Neural progenitor cell (in vitro differentiated cells): Measurements from ENCODE around the gene ASPA. TPM values are rescaled to one million over a fixed set of nuclear protein-coding genes. Genes with fewer than 3 reads are reported as not detected.
A peak's percentile ranks its signal among the peaks of the same experiment; 100 is the strongest.
"Not testable (repeated sequence)": the region's sequence is repeated elsewhere in the genome, so short reads cannot be mapped to it uniquely, and the experiment has no call there.

Source experiments
- DNase-seq: peaks from one replicate; pipeline ENCODE4 v3.0.0-alpha.2; 2016; ENCODE audit warnings: low spot score
- H2AFZ ChIP-seq: fragments of 200-600 bp; sonication (generic); replicated peaks from 2 replicates; pipeline ENCODE4 v1.6.1; 2016; ENCODE audit warnings: antibody characterized with exemption
- H3F3A ChIP-seq: fragments of 200-600 bp; sonication (generic); 2 replicates; pipeline ENCODE4 v1.6.1; 2016; ENCODE audit warnings: antibody characterized with exemption, low read depth
- H3K27ac ChIP-seq: fragments of 200-600 bp; sonication (generic); 2 replicates; pipeline ENCODE4 v1.5.1; 2016; ENCODE audit warnings: mild to moderate bottlenecking
- H3K27me3 ChIP-seq: fragments of 200-600 bp; sonication (generic); 2 replicates; pipeline ENCODE4 v1.6.1; 2016; ENCODE audit warnings: mild to moderate bottlenecking, moderate library complexity
- H3K36me3 ChIP-seq: fragments of 200-600 bp; sonication (generic); 2 replicates; pipeline ENCODE4 v1.5.1; 2016
- H3K4me1 ChIP-seq: fragments of 200-600 bp; sonication (generic); 2 replicates; pipeline ENCODE4 v1.6.1; 2016; ENCODE audit warnings: mixed run types
- H3K4me2 ChIP-seq: fragments of 200-600 bp; sonication (generic); 2 replicates; pipeline ENCODE4 v1.6.1; 2016
- H3K4me3 ChIP-seq: fragments of 200-600 bp; sonication (generic); 2 replicates; pipeline ENCODE4 v1.5.1; 2016
- H3K79me2 ChIP-seq: fragments of 200-600 bp; sonication (generic); 2 replicates; pipeline ENCODE4 v1.6.1; 2016; ENCODE audit warnings: low read depth
- H3K9ac ChIP-seq: fragments of 200-600 bp; sonication (generic); 2 replicates; pipeline ENCODE4 v1.6.1; 2016
- H3K9me3 ChIP-seq: fragments of 200-600 bp; sonication (generic); 2 replicates; pipeline ENCODE4 v1.5.1; 2016; ENCODE audit warnings: low read depth
- H4K20me1 ChIP-seq: fragments of 200-600 bp; sonication (generic); 2 replicates; pipeline ENCODE4 v1.6.1; 2016; ENCODE audit warnings: low read depth
- H3K27ac Mint-ChIP-seq: 3 replicates; pipeline ENCODE4 v1.8.0; 2021; ENCODE audit warnings: mixed read lengths
- H3K27me3 Mint-ChIP-seq: 2 replicates; pipeline ENCODE4 v1.8.0; 2022; ENCODE audit warnings: low read depth, mild to moderate bottlenecking, inconsistent platforms, moderate library complexity, mixed read lengths; ENCODE audit not compliant: insufficient read depth
- H3K36me3 Mint-ChIP-seq: 3 replicates; pipeline ENCODE4 v1.8.0; 2021; ENCODE audit warnings: mixed read lengths
- H3K4me1 Mint-ChIP-seq: 3 replicates; pipeline ENCODE4 v1.8.0; 2021; ENCODE audit warnings: mixed read lengths
- H3K4me3 Mint-ChIP-seq: 3 replicates; pipeline ENCODE4 v1.8.0; 2021; ENCODE audit warnings: mild to moderate bottlenecking, moderate library complexity, mixed read lengths
- H3K9me3 Mint-ChIP-seq: 3 replicates; pipeline ENCODE4 v1.8.0; 2020; ENCODE audit warnings: mixed read lengths
- EZH2 ChIP-seq: fragments of 200-600 bp; sonication (generic); IDR thresholded peaks from 2 replicates; pipeline ENCODE4 v1.6.1; 2017; ENCODE audit warnings: antibody characterized with exemption, mild to moderate bottlenecking, moderate library complexity
- EZH2phosphoT487 ChIP-seq: fragments of 200-600 bp; sonication (generic); IDR thresholded peaks from 2 replicates; pipeline ENCODE4 v1.6.1; 2017; ENCODE audit warnings: antibody characterized with exemption
- total RNA-seq: library from RNA; depleted of rRNA; stranded (reverse); fragments of >200 nt; gene quantifications from 2 replicates; pipeline ENCODE4 v1.2.3, GENCODE V29; 2015; ENCODE audit warnings: low replicate concordance
- TF ChIP-seq, protein P1 (sequence below): fragments of 200-600 bp; sonication (generic); IDR thresholded peaks from 2 replicates; pipeline ENCODE4 v1.5.1; 2017; ENCODE audit warnings: antibody characterized with exemption, mild to moderate bottlenecking

The ASPA gene
- total RNA-seq, 1 donor from 2014 or later: not detected

- H3K4me3 Mint-ChIP-seq: no peak overlapping the region
- Histone ChIP-seq H3K4me2 (peak overlapping the region; percentile 43), H3K27me3 (peaks cover 8% of the 10 kb centered on the region), H3K9ac (no peak overlapping the region), H3K79me2 (no peaks in the 10 kb centered on the region), H3K36me3 (no peaks in the 10 kb centered on the region), H3K27ac (no peak overlapping the region), H3F3A (peaks cover 4% of the 10 kb centered on the region), H3K4me3 (no peak overlapping the region), H2AFZ (no peak overlapping the region), H3K9me3 (no peaks in the 10 kb centered on the region), H4K20me1 (no peaks in the 10 kb centered on the region), H3K4me1 (peaks cover 30% of the 10 kb centered on the region)
- no peak for DNase-seq
- peak overlapping the region; percentile 65 for H3K27ac Mint-ChIP-seq
- peaks cover 33% of the 10 kb centered on the region for H3K36me3 Mint-ChIP-seq
- peaks cover 4% of the 10 kb centered on the region for H3K27me3 Mint-ChIP-seq
- TF ChIP-seq, protein P1, sequence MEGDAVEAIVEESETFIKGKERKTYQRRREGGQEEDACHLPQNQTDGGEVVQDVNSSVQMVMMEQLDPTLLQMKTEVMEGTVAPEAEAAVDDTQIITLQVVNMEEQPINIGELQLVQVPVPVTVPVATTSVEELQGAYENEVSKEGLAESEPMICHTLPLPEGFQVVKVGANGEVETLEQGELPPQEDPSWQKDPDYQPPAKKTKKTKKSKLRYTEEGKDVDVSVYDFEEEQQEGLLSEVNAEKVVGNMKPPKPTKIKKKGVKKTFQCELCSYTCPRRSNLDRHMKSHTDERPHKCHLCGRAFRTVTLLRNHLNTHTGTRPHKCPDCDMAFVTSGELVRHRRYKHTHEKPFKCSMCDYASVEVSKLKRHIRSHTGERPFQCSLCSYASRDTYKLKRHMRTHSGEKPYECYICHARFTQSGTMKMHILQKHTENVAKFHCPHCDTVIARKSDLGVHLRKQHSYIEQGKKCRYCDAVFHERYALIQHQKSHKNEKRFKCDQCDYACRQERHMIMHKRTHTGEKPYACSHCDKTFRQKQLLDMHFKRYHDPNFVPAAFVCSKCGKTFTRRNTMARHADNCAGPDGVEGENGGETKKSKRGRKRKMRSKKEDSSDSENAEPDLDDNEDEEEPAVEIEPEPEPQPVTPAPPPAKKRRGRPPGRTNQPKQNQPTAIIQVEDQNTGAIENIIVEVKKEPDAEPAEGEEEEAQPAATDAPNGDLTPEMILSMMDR: no peak
- TF ChIP-seq EZH2 (no peak), EZH2phosphoT487 (no peak)
- peaks cover 43% of the 10 kb centered on the region for H3K4me1 Mint-ChIP-seq
- peaks cover 3% of the 10 kb centered on the region for H3K9me3 Mint-ChIP-seq
Measured at GRCh38 chr17:3511852-3512504, 36.2 kb downstream of the ASPA start.

GRCh38 chr17:3512505-3513171 lies 36.8 kb downstream of the ASPA start:
- Histone ChIP-seq H3K36me3 (no peaks in the 10 kb centered on the region), H3K9me3 (no peaks in the 10 kb centered on the region), H3K4me2 (peak overlapping the region; percentile 43), H3K4me1 (peaks cover 30% of the 10 kb centered on the region), H2AFZ (no peak overlapping the region), H3K79me2 (no peaks in the 10 kb centered on the region), H3K9ac (no peak overlapping the region), H3F3A (peaks cover 4% of the 10 kb centered on the region), H3K27me3 (peaks cover 8% of the 10 kb centered on the region), H4K20me1 (no peaks in the 10 kb centered on the region), H3K27ac (no peak overlapping the region), H3K4me3 (no peak overlapping the region)
- Mint-ChIP-seq H3K9me3 (peaks cover 3% of the 10 kb centered on the region), H3K4me1 (peaks cover 43% of the 10 kb centered on the region), H3K36me3 (peaks cover 33% of the 10 kb centered on the region), H3K27me3 (peaks cover 4% of the 10 kb centered on the region), H3K27ac (peak overlapping the region; percentile 65), H3K4me3 (peak overlapping the region; percentile 65)
- DNase-seq: peak; percentile 77
- TF ChIP-seq EZH2 (no peak), EZH2phosphoT487 (no peak)
- TF ChIP-seq, protein P1: no peak

DNA sequence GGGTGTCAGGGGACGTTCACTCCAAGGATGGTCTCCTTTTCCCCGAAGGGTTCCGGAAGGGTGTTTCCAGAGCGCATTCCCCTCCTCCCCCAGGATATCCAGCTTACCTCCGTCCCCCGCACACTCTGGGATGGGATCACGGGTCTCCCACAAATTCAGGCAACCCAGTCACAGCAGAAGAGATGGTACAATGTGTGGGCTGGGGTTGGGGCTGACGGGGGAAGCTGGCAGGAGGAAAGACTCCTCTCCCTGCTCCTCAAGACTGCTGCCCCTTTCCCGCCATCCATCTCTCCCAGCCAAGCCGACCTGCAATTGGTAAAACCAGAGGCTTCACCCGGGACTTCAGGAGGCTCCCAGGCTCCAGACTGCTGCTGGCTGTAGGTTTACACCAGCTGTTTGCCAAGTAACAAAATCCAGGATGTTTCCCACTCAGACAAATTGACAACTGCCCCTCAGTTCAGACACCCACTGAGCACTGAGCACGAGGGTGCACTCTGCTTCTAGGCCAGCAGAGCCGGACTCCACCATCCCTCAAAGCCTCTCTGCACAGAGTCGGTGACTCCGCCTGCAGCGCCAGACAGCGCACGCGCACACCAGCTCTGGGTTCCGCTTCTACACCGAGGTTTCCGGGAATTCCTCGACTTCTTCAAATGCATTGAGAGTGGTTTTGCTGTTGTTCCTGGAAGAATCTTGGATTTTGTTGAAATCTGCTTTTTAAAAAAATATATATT lies 37.7 kb downstream of the ASPA start:
- no peak overlapping the region for H2AFZ ChIP-seq
- H3K36me3 Mint-ChIP-seq: peaks cover 39% of the 10 kb centered on the region
- peak overlapping the region; percentile 65 for H3K4me3 Mint-ChIP-seq

GRCh38 chr17:3514167-3514566 lies 38.4 kb downstream of the ASPA start:
- H3K9me3 ChIP-seq, H3K36me3 ChIP-seq, H3F3A ChIP-seq, DNase-seq, H3K27ac Mint-ChIP-seq, H3K4me2 ChIP-seq, H3K9ac ChIP-seq, H3K4me3 Mint-ChIP-seq, H3K79me2 ChIP-seq, H3K9me3 Mint-ChIP-seq, H4K20me1 ChIP-seq, H3K27ac ChIP-seq, H2AFZ ChIP-seq, H3K4me3 ChIP-seq, H3K27me3 ChIP-seq, H3K27me3 Mint-ChIP-seq: not testable (repeated sequence)
- H3K4me1 Mint-ChIP-seq: peaks cover 43% of the 10 kb centered on the region
- H3K4me1 ChIP-seq: peaks cover 30% of the 10 kb centered on the region
- peaks cover 39% of the 10 kb centered on the region for H3K36me3 Mint-ChIP-seq

More for the DNA sequence above, 37.7 kb downstream of the ASPA start:
- DNase-seq: peak; percentile 17
- H3K27ac ChIP-seq: no peak overlapping the region
- TF ChIP-seq EZH2 (no peak), EZH2phosphoT487 (no peak)
- TF ChIP-seq, protein P1: no peak
- peaks cover 8% of the 10 kb centered on the region for H3K27me3 ChIP-seq
- H4K20me1 ChIP-seq: no peaks in the 10 kb centered on the region
- no peaks in the 10 kb centered on the region for H3K36me3 ChIP-seq
- no peaks in the 10 kb centered on the region for H3K79me2 ChIP-seq
- H3K9me3 ChIP-seq: no peaks in the 10 kb centered on the region
- Mint-ChIP-seq H3K27me3 (peaks cover 4% of the 10 kb centered on the region), H3K27ac (peak overlapping the region; percentile 65), H3K9me3 (peaks cover 3% of the 10 kb centered on the region), H3K4me1 (peaks cover 43% of the 10 kb centered on the region)
- peak overlapping the region; percentile 43 for H3K4me2 ChIP-seq
- no peak overlapping the region for H3K4me3 ChIP-seq
- H3K4me1 ChIP-seq: peaks cover 30% of the 10 kb centered on the region
- peaks cover 4% of the 10 kb centered on the region for H3F3A ChIP-seq
- no peak overlapping the region for H3K9ac ChIP-seq
